Measurements from ENCODE around the gene KASH5. TPM values are rescaled to one million over a fixed set of nuclear protein-coding genes. Genes with fewer than 3 reads are reported as not detected.

KASH5 gene
- total and polyA plus RNA-seq, 2 of the 13 experiments (the other 11 are each of a cell fraction or from before 2014, with no cell fraction given), result not detected

DNA sequence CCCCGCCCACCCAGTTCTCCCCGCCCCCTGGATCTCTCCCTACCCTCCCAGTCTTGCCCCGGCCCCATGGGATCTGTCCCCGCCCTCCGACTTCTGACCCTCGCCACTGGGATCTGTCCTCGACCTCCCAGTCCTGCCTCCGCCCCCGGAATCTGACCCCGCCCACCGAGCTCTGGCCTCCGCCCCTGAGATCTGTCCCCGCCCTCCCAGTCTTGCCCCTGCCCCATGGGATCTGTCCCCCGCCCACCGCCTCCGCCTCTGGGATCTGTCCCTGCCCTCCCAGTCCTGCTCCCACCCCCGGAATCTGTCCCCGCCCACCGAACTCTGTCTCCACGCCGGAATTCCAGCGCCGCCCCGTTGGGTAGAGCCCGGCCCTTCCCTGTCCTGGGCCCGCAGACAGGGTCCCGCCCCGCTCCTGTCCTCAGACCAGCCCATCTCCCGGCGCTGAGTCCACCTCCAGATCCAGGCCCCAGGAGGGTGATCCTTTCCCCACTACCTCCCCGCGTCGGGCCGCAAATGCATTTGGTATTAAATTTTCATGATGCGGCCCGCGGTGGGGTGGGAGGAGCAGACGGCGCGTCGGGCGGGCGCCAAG, 54.8 kb downstream of the KASH5 start (continued):
- TF ChIP-seq PLRG1 (conservative IDR thresholded peaks at IDR 0.05) (no peak), NCOA1 (CRISPR knock-in tag; IDR thresholded peaks at IDR 0.05) (no peak), HNRNPH1 (optimal IDR thresholded peaks at IDR 0.05; ENCODE audit: low read depth, low read length) (no peak), GATAD1 (CRISPR knock-in tag; IDR thresholded peaks at IDR 0.05) (no peak), ZMYM4 (CRISPR knock-in tag; IDR thresholded peaks at IDR 0.05) (no peak), ZNF282 (IDR thresholded peaks at IDR 0.05; ENCODE audit: partially characterized antibody) (no peak), DR1 (CRISPR knock-in tag; IDR thresholded peaks at IDR 0.05) (no peak), ZNF749 (CRISPR knock-in tag; IDR thresholded peaks at IDR 0.05; ENCODE audit: borderline replicate concordance) (no peak), FOXA1 (IDR thresholded peaks at IDR 0.05) (no peak), FOXA1 (CRISPR knock-in tag; IDR thresholded peaks at IDR 0.05) (no peak), PHF8 (CRISPR knock-in tag; IDR thresholded peaks at IDR 0.05) (0 out of 2 replicates have a peak, but pooled peaks have one; percentile 62), ZNF224 (CRISPR knock-in tag; IDR thresholded peaks at IDR 0.05) (no peak), ZNF124 (CRISPR knock-in tag; IDR thresholded peaks at IDR 0.05) (no peak), PRMT3 (CRISPR knock-in tag; IDR thresholded peaks at IDR 0.05; ENCODE audit: borderline replicate concordance, low read depth) (no peak), HCFC1 (IDR thresholded peaks at IDR 0.05; ENCODE audit: low read depth, low read length) (no peak), RAD21 (CRISPR knock-in tag; IDR thresholded peaks at IDR 0.05) (no peak), ZNF296 (CRISPR knock-in tag; conservative IDR thresholded peaks at IDR 0.05) (no peak), ARNT2 (CRISPR knock-in tag; IDR thresholded peaks at IDR 0.05; ENCODE audit: low read depth) (no peak), ELF4 (CRISPR knock-in tag; IDR thresholded peaks at IDR 0.05; ENCODE audit: borderline replicate concordance) (no peak)
- TF ChIP-seq, protein P1, sequence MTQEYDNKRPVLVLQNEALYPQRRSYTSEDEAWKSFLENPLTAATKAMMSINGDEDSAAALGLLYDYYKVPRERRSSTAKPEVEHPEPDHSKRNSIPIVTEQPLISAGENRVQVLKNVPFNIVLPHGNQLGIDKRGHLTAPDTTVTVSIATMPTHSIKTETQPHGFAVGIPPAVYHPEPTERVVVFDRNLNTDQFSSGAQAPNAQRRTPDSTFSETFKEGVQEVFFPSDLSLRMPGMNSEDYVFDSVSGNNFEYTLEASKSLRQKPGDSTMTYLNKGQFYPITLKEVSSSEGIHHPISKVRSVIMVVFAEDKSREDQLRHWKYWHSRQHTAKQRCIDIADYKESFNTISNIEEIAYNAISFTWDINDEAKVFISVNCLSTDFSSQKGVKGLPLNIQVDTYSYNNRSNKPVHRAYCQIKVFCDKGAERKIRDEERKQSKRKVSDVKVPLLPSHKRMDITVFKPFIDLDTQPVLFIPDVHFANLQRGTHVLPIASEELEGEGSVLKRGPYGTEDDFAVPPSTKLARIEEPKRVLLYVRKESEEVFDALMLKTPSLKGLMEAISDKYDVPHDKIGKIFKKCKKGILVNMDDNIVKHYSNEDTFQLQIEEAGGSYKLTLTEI (CRISPR knock-in tag; conservative IDR thresholded peaks at IDR 0.05), result no peak
- TF ChIP-seq, protein P2, sequence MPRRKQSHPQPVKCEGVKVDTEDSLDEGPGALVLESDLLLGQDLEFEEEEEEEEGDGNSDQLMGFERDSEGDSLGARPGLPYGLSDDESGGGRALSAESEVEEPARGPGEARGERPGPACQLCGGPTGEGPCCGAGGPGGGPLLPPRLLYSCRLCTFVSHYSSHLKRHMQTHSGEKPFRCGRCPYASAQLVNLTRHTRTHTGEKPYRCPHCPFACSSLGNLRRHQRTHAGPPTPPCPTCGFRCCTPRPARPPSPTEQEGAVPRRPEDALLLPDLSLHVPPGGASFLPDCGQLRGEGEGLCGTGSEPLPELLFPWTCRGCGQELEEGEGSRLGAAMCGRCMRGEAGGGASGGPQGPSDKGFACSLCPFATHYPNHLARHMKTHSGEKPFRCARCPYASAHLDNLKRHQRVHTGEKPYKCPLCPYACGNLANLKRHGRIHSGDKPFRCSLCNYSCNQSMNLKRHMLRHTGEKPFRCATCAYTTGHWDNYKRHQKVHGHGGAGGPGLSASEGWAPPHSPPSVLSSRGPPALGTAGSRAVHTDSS (CRISPR knock-in tag; conservative IDR thresholded peaks at IDR 0.05), result no peak
- TF ChIP-seq, protein P3, sequence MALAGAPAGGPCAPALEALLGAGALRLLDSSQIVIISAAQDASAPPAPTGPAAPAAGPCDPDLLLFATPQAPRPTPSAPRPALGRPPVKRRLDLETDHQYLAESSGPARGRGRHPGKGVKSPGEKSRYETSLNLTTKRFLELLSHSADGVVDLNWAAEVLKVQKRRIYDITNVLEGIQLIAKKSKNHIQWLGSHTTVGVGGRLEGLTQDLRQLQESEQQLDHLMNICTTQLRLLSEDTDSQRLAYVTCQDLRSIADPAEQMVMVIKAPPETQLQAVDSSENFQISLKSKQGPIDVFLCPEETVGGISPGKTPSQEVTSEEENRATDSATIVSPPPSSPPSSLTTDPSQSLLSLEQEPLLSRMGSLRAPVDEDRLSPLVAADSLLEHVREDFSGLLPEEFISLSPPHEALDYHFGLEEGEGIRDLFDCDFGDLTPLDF (CRISPR knock-in tag; IDR thresholded peaks at IDR 0.05), result no peak
- TF ChIP-seq, protein P4, sequence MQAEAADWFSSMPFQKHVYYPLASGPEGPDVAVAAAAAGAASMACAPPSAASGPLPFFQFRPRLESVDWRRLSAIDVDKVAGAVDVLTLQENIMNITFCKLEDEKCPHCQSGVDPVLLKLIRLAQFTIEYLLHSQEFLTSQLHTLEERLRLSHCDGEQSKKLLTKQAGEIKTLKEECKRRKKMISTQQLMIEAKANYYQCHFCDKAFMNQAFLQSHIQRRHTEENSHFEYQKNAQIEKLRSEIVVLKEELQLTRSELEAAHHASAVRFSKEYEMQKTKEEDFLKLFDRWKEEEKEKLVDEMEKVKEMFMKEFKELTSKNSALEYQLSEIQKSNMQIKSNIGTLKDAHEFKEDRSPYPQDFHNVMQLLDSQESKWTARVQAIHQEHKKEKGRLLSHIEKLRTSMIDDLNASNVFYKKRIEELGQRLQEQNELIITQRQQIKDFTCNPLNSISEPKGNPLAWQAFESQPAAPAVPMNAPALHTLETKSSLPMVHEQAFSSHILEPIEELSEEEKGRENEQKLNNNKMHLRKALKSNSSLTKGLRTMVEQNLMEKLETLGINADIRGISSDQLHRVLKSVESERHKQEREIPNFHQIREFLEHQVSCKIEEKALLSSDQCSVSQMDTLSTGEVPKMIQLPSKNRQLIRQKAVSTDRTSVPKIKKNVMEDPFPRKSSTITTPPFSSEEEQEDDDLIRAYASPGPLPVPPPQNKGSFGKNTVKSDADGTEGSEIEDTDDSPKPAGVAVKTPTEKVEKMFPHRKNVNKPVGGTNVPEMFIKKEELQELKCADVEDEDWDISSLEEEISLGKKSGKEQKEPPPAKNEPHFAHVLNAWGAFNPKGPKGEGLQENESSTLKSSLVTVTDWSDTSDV (CRISPR knock-in tag; IDR thresholded peaks at IDR 0.05), result no peak
- TF ChIP-seq, protein P5, sequence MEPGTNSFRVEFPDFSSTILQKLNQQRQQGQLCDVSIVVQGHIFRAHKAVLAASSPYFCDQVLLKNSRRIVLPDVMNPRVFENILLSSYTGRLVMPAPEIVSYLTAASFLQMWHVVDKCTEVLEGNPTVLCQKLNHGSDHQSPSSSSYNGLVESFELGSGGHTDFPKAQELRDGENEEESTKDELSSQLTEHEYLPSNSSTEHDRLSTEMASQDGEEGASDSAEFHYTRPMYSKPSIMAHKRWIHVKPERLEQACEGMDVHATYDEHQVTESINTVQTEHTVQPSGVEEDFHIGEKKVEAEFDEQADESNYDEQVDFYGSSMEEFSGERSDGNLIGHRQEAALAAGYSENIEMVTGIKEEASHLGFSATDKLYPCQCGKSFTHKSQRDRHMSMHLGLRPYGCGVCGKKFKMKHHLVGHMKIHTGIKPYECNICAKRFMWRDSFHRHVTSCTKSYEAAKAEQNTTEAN (CRISPR knock-in tag; conservative IDR thresholded peaks at IDR 0.05), result no peak

Data from HepG2 (cell line).